T-helper 17 cell (primary cell): ENCODE data around the gene ADGRL3. TPM values are rescaled to one million over a fixed set of nuclear protein-coding genes. Genes with fewer than 3 reads are reported as not detected.

Experiments
- ATAC-seq: fragments of 150-1000 bp; cut with Tn5 transposase; 2 replicates; pipeline ENCODE4 v1.10.0; 2021; ENCODE audit warnings: mild to moderate bottlenecking, moderate library complexity
- DNase-seq, 3 donors: peaks; one replicate each; pipeline versions ENCODE4 v3.0.0 to v3.0.0-alpha.2; 2020 to 2021
- H3K9me3 ChIP-seq: one replicate; pipeline ENCODE4 v1.7.0; 2013; ENCODE audit warnings: low read length, mild to moderate bottlenecking; ENCODE audit not compliant: control insufficient read depth, poor library complexity, severe bottlenecking
- H3K27ac Mint-ChIP-seq: one replicate; pipeline ENCODE4 v1.8.0; 2022; ENCODE audit warnings: mild to moderate bottlenecking, moderate library complexity, mixed read lengths
- H3K27me3 Mint-ChIP-seq: one replicate; pipeline ENCODE4 v1.8.0; 2022; ENCODE audit warnings: mixed read lengths
- H3K36me3 Mint-ChIP-seq: one replicate; pipeline ENCODE4 v1.8.0; 2022; ENCODE audit warnings: low read depth, mixed read lengths
- H3K4me1 Mint-ChIP-seq: one replicate; pipeline ENCODE4 v1.8.0; 2022; ENCODE audit warnings: mild to moderate bottlenecking, mixed read lengths
- H3K4me3 Mint-ChIP-seq: one replicate; pipeline ENCODE4 v1.8.0; 2022; ENCODE audit warnings: mild to moderate bottlenecking, moderate library complexity, mixed read lengths
- total RNA-seq, 4 donors: library from RNA in 2 of 4; stranded (reverse) in 2 of 4; gene quantifications; one replicate each; pipeline ENCODE4 v1.2.3 and lab custom pipeline; 2022 to 2026

Gene ADGRL3
- total RNA-seq, 2 donors from 2014 or later: not detected

DNA sequence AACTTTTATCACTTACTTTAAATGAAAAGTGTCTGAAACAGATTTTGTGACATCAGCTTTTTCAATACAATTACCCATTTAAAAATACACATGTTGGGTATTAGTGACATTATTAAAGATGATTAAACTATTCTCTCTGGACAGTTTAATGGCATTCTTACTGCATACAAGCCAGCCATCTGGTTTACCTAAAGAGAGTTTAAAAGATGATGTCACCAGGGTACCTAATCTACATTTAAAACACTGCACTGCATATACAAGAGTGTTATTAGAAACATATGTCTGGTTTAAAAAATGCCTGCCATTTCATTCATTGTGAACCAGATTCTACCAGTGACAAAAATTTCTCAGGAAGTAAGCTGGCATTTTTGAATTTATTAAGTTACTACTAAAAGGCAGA is 919.1 kb downstream of the ADGRL3 start:
- no peaks in the 10 kb centered on the region for H3K27me3 Mint-ChIP-seq
- H3K4me3 Mint-ChIP-seq: no peak overlapping the region
- DNase-seq (no peak), ATAC-seq (no peak)
- no peaks in the 10 kb centered on the region for H3K36me3 Mint-ChIP-seq
- H3K4me1 Mint-ChIP-seq: no peaks in the 10 kb centered on the region
- no peaks in the 10 kb centered on the region for H3K9me3 ChIP-seq
- H3K27ac Mint-ChIP-seq: no peak overlapping the region

DNA sequence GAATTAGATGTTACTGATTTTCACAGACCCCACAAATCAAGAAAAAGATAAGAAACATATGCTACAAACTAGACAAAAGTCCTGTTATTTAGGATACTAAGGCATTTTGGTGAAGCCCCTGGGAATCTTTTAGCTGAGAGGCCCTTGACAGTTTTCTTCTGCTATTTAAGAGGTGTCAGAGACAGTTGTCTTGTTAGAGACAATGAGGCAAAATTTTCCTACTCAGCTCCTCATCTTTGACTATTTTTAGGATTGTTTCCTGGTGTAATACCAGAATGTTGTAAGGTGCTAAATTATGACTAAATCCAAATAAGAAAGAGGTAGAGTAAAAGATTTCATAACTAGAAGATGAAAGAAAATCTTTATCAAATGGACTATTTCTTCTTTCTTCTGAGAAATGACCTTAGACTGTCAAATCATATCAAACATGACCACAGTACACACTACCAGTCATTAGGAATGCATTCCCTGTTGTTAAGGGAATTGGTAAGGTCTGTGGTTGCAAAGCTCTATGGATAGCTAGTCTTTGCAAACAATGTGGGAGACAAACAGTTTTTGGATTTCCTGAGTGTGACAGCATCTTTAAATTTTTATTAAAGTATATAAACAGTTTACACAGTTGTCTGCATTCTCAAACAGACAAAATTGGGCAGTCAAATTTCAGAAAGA is 926.1 kb downstream of the ADGRL3 start:
- peaks cover 4% of the 10 kb centered on the region for H3K9me3 ChIP-seq
- no peaks in the 10 kb centered on the region for H3K36me3 Mint-ChIP-seq
- no peak overlapping the region for H3K4me3 Mint-ChIP-seq
- H3K27ac Mint-ChIP-seq: no peak overlapping the region
- H3K4me1 Mint-ChIP-seq: no peaks in the 10 kb centered on the region
- no peak for DNase-seq
- ATAC-seq: no peak
- no peaks in the 10 kb centered on the region for H3K27me3 Mint-ChIP-seq
